HepG2 (cell line): ENCODE measurements around the gene ABHD12. TPM values are rescaled to one million over a fixed set of nuclear protein-coding genes. Genes with fewer than 3 reads are reported as not detected.

Experiments
- ATAC-seq: fragments of 200-7000 bp; cut with Tn5 transposase; 3 replicates; pipeline ENCODE4 v1.9.1; 2020; ENCODE audit warnings: mild to moderate bottlenecking, moderate library complexity
- BruUV-seq: library from RNA; stranded (reverse); fragments of 400-500 nt; replicated peaks from 2 replicates; lab custom pipeline; 2021; lab: Mats Ljungman, UMichigan
- CTCF ChIA-PET: fragments of 300-600 bp; formaldehyde crosslinking; extraction: SDS; loops from one replicate; lab custom pipeline; 2021; ENCODE audit warnings: low total read pairs, inconsistent platforms, low intra/inter-chr PET ratio; lab: Yijun Ruan, JAX
- POLR2A ChIA-PET: fragments of 350-600 bp; sonication (Branson Sonifier 250); formaldehyde crosslinking; loops from one replicate; lab custom pipeline; 2020; ENCODE audit warnings: antibody characterized with exemption, inconsistent platforms; lab: Yijun Ruan, JAX
- DNase-seq: peaks from one replicate; pipeline ENCODE4 v3.0.0-alpha.2; 2015; ENCODE audit warnings: low spot score
- FAIRE-seq: peaks from 3 replicates; lab custom pipeline; 2011; peaks lifted over from hg19 to GRCh38; lab: Jason Lieb, UNC
- H2AFZ ChIP-seq: one replicate; pipeline ENCODE4 v1.6.1; 2011; ENCODE audit warnings: low read length, inconsistent platforms
- H3K27ac ChIP-seq: fragments of 300-600 bp; 3 replicates; pipeline ENCODE4 v1.8.0; 2011; ENCODE audit warnings: mixed run types, mild to moderate bottlenecking, mixed read lengths, low read length, inconsistent platforms; ENCODE audit not compliant: insufficient read depth; ENCODE audit errors: extremely low read length
- H3K27me3 ChIP-seq, 2 experiments: fragments of 200-600 bp in 1 of 2; 2 replicates in 1 of 2; 3 replicates in 1 of 2; pipeline versions ENCODE4 v1.6.0 to v1.8.0; 2011; ENCODE audit warnings: low read length in 2 of 2, mild to moderate bottlenecking in 2 of 2, moderate library complexity in 2 of 2, inconsistent platforms in 1 of 2; ENCODE audit not compliant: insufficient read depth in 2 of 2, control insufficient read depth in 1 of 2
- H3K36me3 ChIP-seq, 2 experiments: fragments of 200-600 bp in 1 of 2; replicated peaks in 1 of 2; 2 replicates in 1 of 2; 3 replicates in 1 of 2; pipeline versions ENCODE4 v1.5.1 to v1.8.0; 2011; ENCODE audit warnings: low read length in 2 of 2, inconsistent platforms in 1 of 2; ENCODE audit not compliant: insufficient read depth in 2 of 2, control insufficient read depth in 1 of 2
- H3K4me1 ChIP-seq: 2 replicates; pipeline ENCODE4 v1.5.1; 2012; ENCODE audit warnings: low read length, inconsistent platforms; ENCODE audit not compliant: insufficient read depth
- H3K4me2 ChIP-seq: 2 replicates; pipeline ENCODE4 v1.6.0; 2011; ENCODE audit warnings: low read depth, low read length, inconsistent platforms
- H3K4me3 ChIP-seq, 3 experiments: fragments of 200-600 bp in 1 of 3; sonication (generic), shearing (Covaris generic) in 1 of 3; replicated peaks in 1 of 3; 2 replicates each; pipeline ENCODE4 v1.5.1; 2011 to 2016; ENCODE audit warnings: low read length in 3 of 3, inconsistent platforms in 2 of 3, low read depth in 2 of 3, mild to moderate bottlenecking in 2 of 3, control low read depth in 1 of 3, mixed read lengths in 1 of 3; ENCODE audit not compliant: insufficient read depth in 1 of 3
- H3K79me2 ChIP-seq: one replicate; pipeline ENCODE4 v1.6.1; 2011; ENCODE audit warnings: low read length, inconsistent platforms; ENCODE audit not compliant: insufficient read depth
- H3K9ac ChIP-seq: 2 replicates; pipeline ENCODE4 v1.6.0; 2011; ENCODE audit warnings: mild to moderate bottlenecking, low read depth, low read length, inconsistent platforms; ENCODE audit not compliant: insufficient read depth
- H3K9me3 ChIP-seq: 2 replicates; pipeline ENCODE4 v1.5.1; 2012; ENCODE audit warnings: mild to moderate bottlenecking, low read length
- H4K20me1 ChIP-seq: 2 replicates; pipeline ENCODE4 v1.6.0; 2011; ENCODE audit warnings: inconsistent platforms, mild to moderate bottlenecking, low read length, moderate library complexity; ENCODE audit not compliant: insufficient read depth
- CCAR2 ChIP-seq: fragments of 200-400 bp; formaldehyde crosslinking; optimal IDR thresholded peaks from 2 replicates; pipeline ENCODE3; 2018; ENCODE audit warnings: low read depth, mild to moderate bottlenecking, low read length, moderate library complexity
- FOXA3 ChIP-seq: IDR thresholded peaks from 2 replicates; pipeline ENCODE4 v1.6.1; 2016; ENCODE audit warnings: missing genetic modification reagents, missing compliant biosample characterization
- KLF13 ChIP-seq: sonication (generic); formaldehyde crosslinking; IDR thresholded peaks from 2 replicates; pipeline ENCODE4 v1.4.0; 2020; ENCODE audit warnings: mild to moderate bottlenecking, missing genetic modification reagents
- KMT2A ChIP-seq: sonication (generic); formaldehyde crosslinking; IDR thresholded peaks from 2 replicates; pipeline ENCODE4 v1.4.0; 2020; ENCODE audit warnings: missing genetic modification reagents
- MIXL1 ChIP-seq: IDR thresholded peaks from 2 replicates; pipeline ENCODE4 v1.6.1; 2016
- NR2F2 ChIP-seq: IDR thresholded peaks from 2 replicates; pipeline ENCODE4 v1.6.1; 2012; ENCODE audit warnings: low read depth, inconsistent platforms, borderline replicate concordance
- TMF1 ChIP-seq: sonication (generic); formaldehyde crosslinking; IDR thresholded peaks from 2 replicates; pipeline ENCODE4 v1.8.1; 2022; ENCODE audit warnings: low read depth, missing genetic modification reagents
- ZNF337 ChIP-seq: sonication (generic); formaldehyde crosslinking; IDR thresholded peaks from 2 replicates; pipeline ENCODE4 v1.5.1; 2020; ENCODE audit warnings: missing genetic modification reagents, low read depth, mild to moderate bottlenecking, borderline replicate concordance
- ZNF776 ChIP-seq: sonication (generic); formaldehyde crosslinking; IDR thresholded peaks from 2 replicates; pipeline ENCODE4 v1.4.0; 2020; ENCODE audit warnings: mild to moderate bottlenecking, missing genetic modification reagents
- WGBS: methylation state at CpG from one replicate; pipeline ENCODE4 v1.1.6; 2017; ENCODE audit warnings: low lambda C conversion rate; 5-methylcytosine and 5-hydroxymethylcytosine counted together
- in situ Hi-C: cut with HindIII; loops from 2 replicates; pipeline ENCODE4 v1.10.0; 2017; ENCODE audit warnings: low pct_unique_long_range_greater_than_20kb; ENCODE audit not compliant: extremely low pct_ligation_motif_present
- intact Hi-C: fragments of 100-400 bp; cut with micrococcal nuclease; formaldehyde crosslinking; loops from one replicate; pipeline ENCODE4 v1.10.0; 2022; ENCODE audit not compliant: unreplicated experiment
- polyA plus RNA-seq, 8 experiments: library from polyadenylated mRNA; depleted of rRNA in 3 of 8; stranded (reverse) in 7 of 8; unstranded in 1 of 8; fragments of >200 nt; fragmentation: Illumina TruSeq in 4 of 8; extraction: Trizol in 4 of 8; gene quantifications; 2 replicates each; pipeline versions ENCODE4 v1.2.1 to v1.2.3, GENCODE V29; 2011 to 2016; ENCODE audit warnings: low read depth in 4 of 8, missing spikeins in 1 of 8, mixed read lengths in 1 of 8; ENCODE audit not compliant: insufficient read depth in 1 of 8
- total RNA-seq, 5 experiments: library from RNA; depleted of rRNA; stranded (reverse); fragments of >200 nt; fragmentation: Illumina TruSeq; extraction: Trizol; gene quantifications; 2 replicates each; pipeline ENCODE4 v1.2.3, GENCODE V29; 2016; ENCODE audit warnings: low read depth in 1 of 5
- TF ChIP-seq, protein P1 (sequence below), 2 experiments: fragments of 450-650 bp in 1 of 2; sonication (generic) in 1 of 2; formaldehyde crosslinking; IDR thresholded peaks; 2 replicates each; pipeline versions ENCODE4 v1.5.0 to v1.8.0; 2020 to 2022; ENCODE audit warnings: mild to moderate bottlenecking in 1 of 2, missing genetic modification reagents in 1 of 2
- TF ChIP-seq, protein P2 (sequence below): sonication (generic); formaldehyde crosslinking; IDR thresholded peaks from 2 replicates; pipeline ENCODE4 v1.4.0; 2020; ENCODE audit warnings: missing genetic modification reagents
- TF ChIP-seq, protein P3 (sequence below): sonication (generic); formaldehyde crosslinking; IDR thresholded peaks from 2 replicates; pipeline ENCODE4 v1.4.0; 2020; ENCODE audit warnings: mild to moderate bottlenecking, missing genetic modification reagents, borderline replicate concordance
- TF ChIP-seq, protein P4 (sequence below), 2 experiments: sonication (generic) in 1 of 2; formaldehyde crosslinking in 1 of 2; IDR thresholded peaks; 2 replicates each; pipeline versions ENCODE4 v1.4.0 to v1.6.1; 2016 to 2020; ENCODE audit warnings: borderline replicate concordance in 1 of 2, low read depth in 1 of 2, mild to moderate bottlenecking in 1 of 2, missing genetic modification reagents in 1 of 2

The ABHD12 gene
- total and polyA plus RNA-seq, 2 of the 13 experiments (the other 11 are each of a cell fraction or from before 2014, with no cell fraction given): 23.5 to 72.1 TPM

DNA sequence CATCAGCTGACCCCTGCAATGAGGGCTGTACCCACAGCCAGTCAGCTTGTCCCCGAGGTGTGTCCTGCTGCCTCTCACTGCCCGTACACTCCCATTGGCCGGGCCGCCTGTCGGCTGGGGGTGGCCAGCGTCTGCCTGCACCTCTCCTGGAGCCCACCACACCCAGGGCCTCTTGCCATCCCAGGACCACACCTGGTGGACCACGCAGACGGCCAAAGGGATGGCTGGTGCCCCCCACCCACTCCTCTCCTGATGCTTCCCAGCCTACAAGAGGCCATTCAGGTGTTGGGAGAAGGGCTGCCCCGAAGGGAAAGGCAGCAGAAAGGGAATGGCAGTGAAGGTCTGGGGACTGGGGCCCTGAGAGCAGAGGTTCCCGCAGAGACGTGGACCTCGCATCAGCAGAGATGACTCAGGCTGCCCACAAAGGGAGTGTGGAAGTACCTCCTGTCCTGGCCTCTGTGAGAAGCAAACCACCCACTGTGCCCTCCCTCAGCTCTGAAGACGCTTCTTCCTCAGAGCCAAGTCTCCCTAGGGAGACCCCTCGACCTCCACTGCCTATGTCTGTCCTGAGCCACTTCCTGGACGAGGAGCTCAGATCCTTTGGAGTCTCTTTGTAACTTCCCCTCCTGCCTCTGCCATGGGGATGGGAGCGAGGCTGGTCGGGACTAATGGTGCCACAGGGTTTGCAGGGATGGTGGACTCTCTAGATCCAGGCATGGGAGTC, 81.8 kb downstream of the ABHD12 start:
- intact Hi-C loops (no loop called here), in situ Hi-C loops (loop anchor here (25.0 kb wide), 1 partner anchor 353 kb away; no protein-coding TSS in a partner anchor)
- 91% methylated on average over 17 of the region's 17 CpGs for WGBS
- FAIRE-seq (no peak), DNase-seq (peak; percentile 28), ATAC-seq (no peak)
- Histone ChIP-seq H3K4me3 (peak overlapping the region in 1 of 3 experiments; percentile 69; a peak in 1 of 6 replicates), H3K27ac (peak overlapping the region; percentile 76), H3K4me1 (peaks cover 51% of the 10 kb centered on the region), H3K9me3 (no peaks in the 10 kb centered on the region), H2AFZ (no peak overlapping the region), H3K4me2 (peak overlapping the region; percentile 82), H3K9ac (peak overlapping the region; percentile 45; the same call in 1 of the 2 replicates), H3K36me3 (peaks cover 14 to 15% of the 10 kb centered on the region in 2 experiments; a peak in 4 of 5 replicates), H3K27me3 (no peaks in the 10 kb centered on the region), H4K20me1 (no peaks in the 10 kb centered on the region), H3K79me2 (no peaks in the 10 kb centered on the region)
- no TSS peak for BruUV-seq
- POLR2A ChIA-PET: interaction anchor here (1.0 to 2.7 kb wide), 9 partner anchors 9 to 701 kb away, joined by 3 to 21 read pairs (median 10); partner anchors contain the start of genes ABHD12, GINS1 and PYGB
- CTCF ChIA-PET: interaction anchor here (2.9 kb wide), 1 partner anchor 14 kb away, joined by 13 read pairs; no protein-coding TSS in a partner anchor
- TF ChIP-seq, protein P1, sequence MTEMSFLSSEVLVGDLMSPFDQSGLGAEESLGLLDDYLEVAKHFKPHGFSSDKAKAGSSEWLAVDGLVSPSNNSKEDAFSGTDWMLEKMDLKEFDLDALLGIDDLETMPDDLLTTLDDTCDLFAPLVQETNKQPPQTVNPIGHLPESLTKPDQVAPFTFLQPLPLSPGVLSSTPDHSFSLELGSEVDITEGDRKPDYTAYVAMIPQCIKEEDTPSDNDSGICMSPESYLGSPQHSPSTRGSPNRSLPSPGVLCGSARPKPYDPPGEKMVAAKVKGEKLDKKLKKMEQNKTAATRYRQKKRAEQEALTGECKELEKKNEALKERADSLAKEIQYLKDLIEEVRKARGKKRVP (CRISPR knock-in tag; IDR thresholded peaks at IDR 0.05): no peak
- TF ChIP-seq TMF1 (CRISPR knock-in tag) (no peak), CCAR2 (no peak), MIXL1 (no peak), ZNF337 (CRISPR knock-in tag) (no peak), ZNF776 (CRISPR knock-in tag) (no peak; the same call in 1 of the 2 replicates), KLF13 (no peak), FOXA3 (CRISPR knock-in tag) (no peak), KMT2A (no peak), NR2F2 (no peak)
- TF ChIP-seq, protein P2, sequence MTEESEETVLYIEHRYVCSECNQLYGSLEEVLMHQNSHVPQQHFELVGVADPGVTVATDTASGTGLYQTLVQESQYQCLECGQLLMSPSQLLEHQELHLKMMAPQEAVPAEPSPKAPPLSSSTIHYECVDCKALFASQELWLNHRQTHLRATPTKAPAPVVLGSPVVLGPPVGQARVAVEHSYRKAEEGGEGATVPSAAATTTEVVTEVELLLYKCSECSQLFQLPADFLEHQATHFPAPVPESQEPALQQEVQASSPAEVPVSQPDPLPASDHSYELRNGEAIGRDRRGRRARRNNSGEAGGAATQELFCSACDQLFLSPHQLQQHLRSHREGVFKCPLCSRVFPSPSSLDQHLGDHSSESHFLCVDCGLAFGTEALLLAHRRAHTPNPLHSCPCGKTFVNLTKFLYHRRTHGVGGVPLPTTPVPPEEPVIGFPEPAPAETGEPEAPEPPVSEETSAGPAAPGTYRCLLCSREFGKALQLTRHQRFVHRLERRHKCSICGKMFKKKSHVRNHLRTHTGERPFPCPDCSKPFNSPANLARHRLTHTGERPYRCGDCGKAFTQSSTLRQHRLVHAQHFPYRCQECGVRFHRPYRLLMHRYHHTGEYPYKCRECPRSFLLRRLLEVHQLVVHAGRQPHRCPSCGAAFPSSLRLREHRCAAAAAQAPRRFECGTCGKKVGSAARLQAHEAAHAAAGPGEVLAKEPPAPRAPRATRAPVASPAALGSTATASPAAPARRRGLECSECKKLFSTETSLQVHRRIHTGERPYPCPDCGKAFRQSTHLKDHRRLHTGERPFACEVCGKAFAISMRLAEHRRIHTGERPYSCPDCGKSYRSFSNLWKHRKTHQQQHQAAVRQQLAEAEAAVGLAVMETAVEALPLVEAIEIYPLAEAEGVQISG (CRISPR knock-in tag): no peak
- TF ChIP-seq, protein P3, sequence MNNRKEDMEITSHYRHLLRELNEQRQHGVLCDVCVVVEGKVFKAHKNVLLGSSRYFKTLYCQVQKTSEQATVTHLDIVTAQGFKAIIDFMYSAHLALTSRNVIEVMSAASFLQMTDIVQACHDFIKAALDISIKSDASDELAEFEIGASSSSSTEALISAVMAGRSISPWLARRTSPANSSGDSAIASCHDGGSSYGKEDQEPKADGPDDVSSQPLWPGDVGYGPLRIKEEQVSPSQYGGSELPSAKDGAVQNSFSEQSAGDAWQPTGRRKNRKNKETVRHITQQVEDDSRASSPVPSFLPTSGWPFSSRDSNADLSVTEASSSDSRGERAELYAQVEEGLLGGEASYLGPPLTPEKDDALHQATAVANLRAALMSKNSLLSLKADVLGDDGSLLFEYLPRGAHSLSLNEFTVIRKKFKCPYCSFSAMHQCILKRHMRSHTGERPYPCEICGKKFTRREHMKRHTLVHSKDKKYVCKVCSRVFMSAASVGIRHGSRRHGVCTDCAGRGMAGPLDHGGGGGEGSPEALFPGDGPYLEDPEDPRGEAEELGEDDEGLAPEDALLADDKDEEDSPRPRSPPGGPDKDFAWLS (CRISPR knock-in tag): no peak
- TF ChIP-seq, protein P4, sequence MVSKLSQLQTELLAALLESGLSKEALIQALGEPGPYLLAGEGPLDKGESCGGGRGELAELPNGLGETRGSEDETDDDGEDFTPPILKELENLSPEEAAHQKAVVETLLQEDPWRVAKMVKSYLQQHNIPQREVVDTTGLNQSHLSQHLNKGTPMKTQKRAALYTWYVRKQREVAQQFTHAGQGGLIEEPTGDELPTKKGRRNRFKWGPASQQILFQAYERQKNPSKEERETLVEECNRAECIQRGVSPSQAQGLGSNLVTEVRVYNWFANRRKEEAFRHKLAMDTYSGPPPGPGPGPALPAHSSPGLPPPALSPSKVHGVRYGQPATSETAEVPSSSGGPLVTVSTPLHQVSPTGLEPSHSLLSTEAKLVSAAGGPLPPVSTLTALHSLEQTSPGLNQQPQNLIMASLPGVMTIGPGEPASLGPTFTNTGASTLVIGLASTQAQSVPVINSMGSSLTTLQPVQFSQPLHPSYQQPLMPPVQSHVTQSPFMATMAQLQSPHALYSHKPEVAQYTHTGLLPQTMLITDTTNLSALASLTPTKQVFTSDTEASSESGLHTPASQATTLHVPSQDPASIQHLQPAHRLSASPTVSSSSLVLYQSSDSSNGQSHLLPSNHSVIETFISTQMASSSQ (IDR thresholded peaks at IDR 0.05; ENCODE audit: low read depth): no peak
- TF ChIP-seq, protein P4 (CRISPR knock-in tag; IDR thresholded peaks at IDR 0.05; ENCODE audit: borderline replicate concordance): no peak
